Keratinocyte (primary cell): ENCODE data around the gene SCUBE3. TPM values are rescaled to one million over a fixed set of nuclear protein-coding genes. Genes with fewer than 3 reads are reported as not detected.

Experiments
- DNase-seq: peaks from one replicate; pipeline ENCODE4 v3.0.0-alpha.2; 2011; ENCODE audit warnings: low read depth, missing footprints, low spot score
- FAIRE-seq: peaks from 2 replicates; lab custom pipeline; 2011; peaks lifted over from hg19 to GRCh38; lab: Jason Lieb, UNC
- H2AFZ ChIP-seq: 2 replicates; pipeline ENCODE4 v1.6.0; 2012; ENCODE audit warnings: low read length, control low read depth, inconsistent platforms; ENCODE audit not compliant: control insufficient read depth
- H3K27ac ChIP-seq: 2 replicates; pipeline ENCODE4 v1.5.1; 2011; ENCODE audit warnings: low read length; ENCODE audit not compliant: control insufficient read depth, insufficient read depth
- H3K27me3 ChIP-seq: 3 replicates; pipeline ENCODE4 v1.6.0; 2011; ENCODE audit warnings: low read length; ENCODE audit not compliant: control insufficient read depth, insufficient read depth; ENCODE audit errors: extremely low read depth
- H3K36me3 ChIP-seq, 2 experiments: 2 replicates in 1 of 2; 3 replicates in 1 of 2; pipeline ENCODE4 v1.5.1; 2011; ENCODE audit warnings: low read length in 2 of 2, mild to moderate bottlenecking in 1 of 2; ENCODE audit not compliant: control insufficient read depth in 2 of 2, insufficient read depth in 2 of 2; ENCODE audit errors: extremely low read depth in 1 of 2
- H3K4me1 ChIP-seq: 3 replicates; pipeline ENCODE4 v1.5.1; 2011; ENCODE audit warnings: low read length; ENCODE audit not compliant: control insufficient read depth, insufficient read depth; ENCODE audit errors: extremely low read depth
- H3K4me2 ChIP-seq: 3 replicates; pipeline ENCODE4 v1.6.0; 2011; ENCODE audit warnings: low read depth, low read length; ENCODE audit not compliant: control insufficient read depth, insufficient read depth; ENCODE audit errors: extremely low read depth
- H3K4me3 ChIP-seq, 3 experiments: fragments of 200-600 bp in 1 of 3; sonication (generic) in 1 of 3; 2 replicates in 2 of 3; 3 replicates in 1 of 3; pipeline ENCODE4 v1.5.1; 2011 to 2016; ENCODE audit warnings: low read length in 3 of 3, mild to moderate bottlenecking in 3 of 3, control low read depth in 2 of 3, inconsistent platforms in 1 of 3, low read depth in 1 of 3, mixed read lengths in 1 of 3, mixed run types in 1 of 3, moderate library complexity in 1 of 3; ENCODE audit not compliant: control insufficient read depth in 2 of 3, insufficient read depth in 2 of 3; ENCODE audit errors: extremely low read depth in 1 of 3
- H3K79me2 ChIP-seq: 2 replicates; pipeline ENCODE4 v1.6.0; 2012; ENCODE audit warnings: low read length; ENCODE audit not compliant: control insufficient read depth, insufficient read depth
- H3K9ac ChIP-seq: 3 replicates; pipeline ENCODE4 v1.6.0; 2011; ENCODE audit warnings: low read length; ENCODE audit not compliant: control insufficient read depth, insufficient read depth; ENCODE audit errors: extremely low read depth
- H3K9me1 ChIP-seq: 3 replicates; pipeline ENCODE4 v1.6.0; 2011; ENCODE audit warnings: low read length; ENCODE audit not compliant: control insufficient read depth, insufficient read depth; ENCODE audit errors: extremely low read depth
- H3K9me3 ChIP-seq: 2 replicates; pipeline ENCODE4 v1.5.1; 2012; ENCODE audit warnings: low read depth, low read length; ENCODE audit not compliant: control insufficient read depth
- H4K20me1 ChIP-seq: 3 replicates; pipeline ENCODE4 v1.6.0; 2011; ENCODE audit warnings: low read length; ENCODE audit not compliant: control insufficient read depth, insufficient read depth; ENCODE audit errors: extremely low read depth
- CTCF ChIP-seq, 3 experiments: IDR thresholded peaks in 1 of 3; conservative IDR thresholded peaks in 1 of 3; optimal IDR thresholded peaks in 1 of 3; 2 replicates in 2 of 3; 3 replicates in 1 of 3; pipeline versions ENCODE3 to v1.5.1; 2011; ENCODE audit warnings: low read length in 3 of 3, mild to moderate bottlenecking in 3 of 3, moderate library complexity in 2 of 3, control low read depth in 1 of 3, inconsistent platforms in 1 of 3; ENCODE audit not compliant: insufficient read depth in 2 of 3; ENCODE audit errors: extremely low read depth in 1 of 3
- EZH2 ChIP-seq: IDR thresholded peaks from one replicate; pipeline ENCODE4 v1.6.1; 2012; ENCODE audit warnings: inconsistent platforms, mild to moderate bottlenecking, low read length, moderate library complexity
- dilution Hi-C: fragments of 300-500 bp; cut with MboI; formaldehyde crosslinking; loops from one replicate; pipeline ENCODE4 v1.7.0; 2020; ENCODE audit warnings: low sequenced_read_pairs; ENCODE audit not compliant: extremely low pct_ligation_motif_present
- polyA minus RNA-seq, 3 experiments: library from RNA; depleted of rRNA, polyadenylated mRNA; stranded (reverse); fragments of >200 nt; gene quantifications; 1 replicate in 1 of 3; 2 replicates in 1 of 3; 3 replicates in 1 of 3; pipeline ENCODE4 v1.2.3, GENCODE V29; 2011
- polyA plus RNA-seq, 5 experiments: library from polyadenylated mRNA; depleted of rRNA in 3 of 5; stranded (reverse) in 3 of 5; stranded (forward) in 1 of 5; unstranded in 1 of 5; fragments of >200 nt; gene quantifications; 1 replicate in 1 of 5; 2 replicates in 3 of 5; 3 replicates in 1 of 5; pipeline versions ENCODE4 v1.2.1 to v1.2.3, GENCODE V29; 2011 to 2012; ENCODE audit warnings: missing spikeins in 2 of 5, low read depth in 1 of 5, low replicate concordance in 1 of 5

The SCUBE3 gene
- 0.01 to 0.02 TPM in 2 of 3 replicates, not detected in the other for polyA plus RNA-seq
- polyA plus RNA-seq (2011; ENCODE audit: low read depth) = not detected
- polyA plus RNA-seq (2011; cell fraction: cytosol; rRNA removed) = 0.01 TPM in 1 of 2 replicates, not detected in the other
- 0.03 TPM in 2 replicates for polyA plus RNA-seq (2011; cell fraction: nucleus; rRNA removed)
- not detected in 2 replicates for polyA plus RNA-seq (2012; ENCODE audit: low replicate concordance)
- not detected in 3 replicates for polyA minus RNA-seq
- not detected for polyA minus RNA-seq (2011; cell fraction: cytosol; rRNA and poly(A)+ RNA removed)
- 0.08 and 0.11 TPM in 2 replicates for polyA minus RNA-seq (2011; cell fraction: nucleus; rRNA and poly(A)+ RNA removed)

- FAIRE-seq (peak; percentile 81), DNase-seq (no peak)
- dilution Hi-C loops = no loop called here
- peak; percentile 37 for TF ChIP-seq EZH2
- TF ChIP-seq CTCF (optimal IDR thresholded peaks at IDR 0.05 in 1 of 3, IDR thresholded peaks at IDR 0.05 in 1 of 3, conservative IDR thresholded peaks at IDR 0.05 in 1 of 3; ENCODE audit: extremely low read depth in 1 of 3, insufficient read depth in 2 of 3, low read length in 3 of 3) = no peak
- Histone ChIP-seq H3K4me2 (peak within 1 kb of the TSS; percentile 85), H3K9ac (no peak within 1 kb of the TSS), H3K4me3 (peak within 1 kb of the TSS; percentile 42 to 66 (median 61)), H3K36me3 (no peaks in the 10 kb centered on the region), H3K27ac (no peak within 1 kb of the TSS), H3K27me3 (peaks cover 67% of the 10 kb centered on the region), H4K20me1 (no peaks in the 10 kb centered on the region), H3K9me1 (no peaks in the 10 kb centered on the region), H3K4me1 (peaks cover 3% of the 10 kb centered on the region), H3K9me3 (no peaks in the 10 kb centered on the region), H2AFZ (peak within 1 kb of the TSS; percentile 85), H3K79me2 (no peaks in the 10 kb centered on the region)
Observed at GRCh38 chr6:35213824-35214756, at the start of gene SCUBE3. Gene SCUBE3 (plus strand): TSS chr6:35213956. CDS start chr6:35214419, 463 bp downstream.

DNA sequence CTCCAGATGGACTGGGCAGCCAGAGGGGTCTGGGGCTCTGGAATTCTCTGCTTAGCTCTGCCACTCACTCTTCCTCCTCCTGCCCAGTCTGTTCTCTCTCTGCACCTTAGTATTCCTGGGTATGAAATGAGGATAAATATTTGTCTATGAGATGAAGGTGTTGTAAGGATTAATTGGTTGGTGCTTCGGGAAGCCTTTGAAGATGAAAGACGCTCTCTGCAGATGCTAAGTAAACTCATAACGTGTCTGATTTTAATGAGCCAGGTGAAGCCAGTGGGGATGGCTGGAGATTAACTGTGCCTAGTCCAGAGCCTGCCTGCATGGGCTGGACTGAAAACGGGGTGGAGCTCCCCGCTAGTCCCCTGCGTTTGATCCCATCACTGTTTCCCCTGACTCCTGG lies 49.5 kb upstream of the SCUBE3 start:
- H3K4me2 ChIP-seq = no peak overlapping the region
- TF ChIP-seq EZH2 = no peak
- TF ChIP-seq CTCF (optimal IDR thresholded peaks at IDR 0.05 in 1 of 3, IDR thresholded peaks at IDR 0.05 in 1 of 3, conservative IDR thresholded peaks at IDR 0.05 in 1 of 3; ENCODE audit: extremely low read depth in 1 of 3, insufficient read depth in 2 of 3, low read length in 3 of 3) = no peak
- H3K79me2 ChIP-seq = no peaks in the 10 kb centered on the region
- FAIRE-seq = no peak
- no peaks in the 10 kb centered on the region for H3K36me3 ChIP-seq
- H3K4me3 ChIP-seq = no peak overlapping the region
- no peak overlapping the region for H3K27ac ChIP-seq
- H3K9me1 ChIP-seq = no peaks in the 10 kb centered on the region
- H4K20me1 ChIP-seq = no peaks in the 10 kb centered on the region
- no peak for DNase-seq
- dilution Hi-C loops = no loop called here
- H3K9me3 ChIP-seq = no peaks in the 10 kb centered on the region
- H3K4me1 ChIP-seq = peaks cover 17% of the 10 kb centered on the region
- H3K9ac ChIP-seq = no peak overlapping the region
- no peak overlapping the region for H2AFZ ChIP-seq
- no peaks in the 10 kb centered on the region for H3K27me3 ChIP-seq
